OCI-LY1 (cell line): ENCODE results near the gene PPM1N.
A peak's percentile ranks its signal among the peaks of the same experiment; 100 is the strongest.

ENCODE experiments used
- H2AFZ ChIP-seq: fragments of 200-600 bp; sonication (generic), shearing (Covaris generic); 2 replicates; pipeline ENCODE4 v1.6.0; 2014; ENCODE audit warnings: antibody characterized with exemption, mild to moderate bottlenecking, low read length
- H3F3A ChIP-seq: fragments of 200-600 bp; sonication (generic), shearing (Covaris generic); 2 replicates; pipeline ENCODE4 v1.6.0; 2014; ENCODE audit warnings: mild to moderate bottlenecking, antibody characterized with exemption, low read length, moderate library complexity; ENCODE audit not compliant: insufficient read depth
- H3K27ac ChIP-seq: fragments of 200-600 bp; sonication (generic); 2 replicates; pipeline ENCODE4 v1.5.1; 2014; ENCODE audit warnings: low read length, mixed run types, mild to moderate bottlenecking, low read depth; ENCODE audit not compliant: poor library complexity, severe bottlenecking
- H3K27me3 ChIP-seq: fragments of 200-600 bp; sonication (generic); 2 replicates; pipeline ENCODE4 v1.6.0; 2014; ENCODE audit warnings: antibody characterized with exemption, mild to moderate bottlenecking, low read length, moderate library complexity; ENCODE audit not compliant: insufficient read depth
- H3K36me3 ChIP-seq: fragments of 200-600 bp; sonication (generic); 2 replicates; pipeline ENCODE4 v1.6.1; 2014; ENCODE audit warnings: mild to moderate bottlenecking, antibody characterized with exemption, low read length, moderate library complexity, mixed read lengths; ENCODE audit not compliant: insufficient read depth
- H3K4me1 ChIP-seq: fragments of 200-600 bp; sonication (generic); 2 replicates; pipeline ENCODE4 v1.5.1; 2014; ENCODE audit warnings: mild to moderate bottlenecking, low read length, moderate library complexity; ENCODE audit not compliant: insufficient read depth, severe bottlenecking
- H3K4me2 ChIP-seq: fragments of 200-600 bp; sonication (generic), shearing (Covaris generic); 2 replicates; pipeline ENCODE4 v1.6.1; 2014; ENCODE audit warnings: low read length
- H3K4me3 ChIP-seq: fragments of 200-600 bp; sonication (generic); 2 replicates; pipeline ENCODE4 v1.5.1; 2014; ENCODE audit warnings: low read length, low read depth, mild to moderate bottlenecking, mixed read lengths; ENCODE audit not compliant: poor library complexity, severe bottlenecking
- H3K79me2 ChIP-seq: fragments of 200-600 bp; shearing (Covaris generic); 2 replicates; pipeline ENCODE4 v1.6.1; 2016; ENCODE audit warnings: mixed run types, low read length, mixed read lengths; ENCODE audit not compliant: insufficient read depth
- H3K9ac ChIP-seq: fragments of 200-600 bp; sonication (generic), shearing (Covaris generic); 2 replicates; pipeline ENCODE4 v1.6.1; 2014; ENCODE audit warnings: mild to moderate bottlenecking, low read length, mixed read lengths
- H3K9me2 ChIP-seq: fragments of 200-600 bp; sonication (generic), shearing (Covaris generic); 2 replicates; pipeline ENCODE4 v1.6.1; 2014; ENCODE audit warnings: low read depth, mild to moderate bottlenecking, low read length, mixed read lengths
- H3K9me3 ChIP-seq: fragments of 200-600 bp; shearing (Covaris generic); 2 replicates; pipeline ENCODE4 v1.6.1; 2014; ENCODE audit warnings: low read length, mixed read lengths
- H4K20me1 ChIP-seq: fragments of 200-600 bp; sonication (generic), shearing (Covaris generic); 2 replicates; pipeline ENCODE4 v1.6.0; 2016; ENCODE audit warnings: mild to moderate bottlenecking, low read length; ENCODE audit not compliant: insufficient read depth
- EZH2 ChIP-seq: fragments of 200-600 bp; sonication (generic), shearing (Covaris generic); IDR thresholded peaks from 2 replicates; pipeline ENCODE4 v1.8.0; 2017; ENCODE audit warnings: borderline replicate concordance, mixed run types, mild to moderate bottlenecking, antibody characterized with exemption, low read length, moderate library complexity, mixed read lengths
- TF ChIP-seq, protein P1 (sequence below): fragments of 200-600 bp; sonication (generic), shearing (Covaris generic); IDR thresholded peaks from 2 replicates; pipeline ENCODE4 v1.5.1; 2017; ENCODE audit warnings: mild to moderate bottlenecking, antibody characterized with exemption, low read length, moderate library complexity, mixed read lengths

PPM1N gene

GRCh38 chr19:45468159-45468651 lies 30.0 kb upstream of the PPM1N start:
- H3K79me2 ChIP-seq = no peaks in the 10 kb centered on the region
- H3K9ac ChIP-seq = peak overlapping the region; percentile 56
- H3K4me1 ChIP-seq = peaks cover 27% of the 10 kb centered on the region
- peak overlapping the region; percentile 19 for H3K27ac ChIP-seq
- TF ChIP-seq, protein P1, sequence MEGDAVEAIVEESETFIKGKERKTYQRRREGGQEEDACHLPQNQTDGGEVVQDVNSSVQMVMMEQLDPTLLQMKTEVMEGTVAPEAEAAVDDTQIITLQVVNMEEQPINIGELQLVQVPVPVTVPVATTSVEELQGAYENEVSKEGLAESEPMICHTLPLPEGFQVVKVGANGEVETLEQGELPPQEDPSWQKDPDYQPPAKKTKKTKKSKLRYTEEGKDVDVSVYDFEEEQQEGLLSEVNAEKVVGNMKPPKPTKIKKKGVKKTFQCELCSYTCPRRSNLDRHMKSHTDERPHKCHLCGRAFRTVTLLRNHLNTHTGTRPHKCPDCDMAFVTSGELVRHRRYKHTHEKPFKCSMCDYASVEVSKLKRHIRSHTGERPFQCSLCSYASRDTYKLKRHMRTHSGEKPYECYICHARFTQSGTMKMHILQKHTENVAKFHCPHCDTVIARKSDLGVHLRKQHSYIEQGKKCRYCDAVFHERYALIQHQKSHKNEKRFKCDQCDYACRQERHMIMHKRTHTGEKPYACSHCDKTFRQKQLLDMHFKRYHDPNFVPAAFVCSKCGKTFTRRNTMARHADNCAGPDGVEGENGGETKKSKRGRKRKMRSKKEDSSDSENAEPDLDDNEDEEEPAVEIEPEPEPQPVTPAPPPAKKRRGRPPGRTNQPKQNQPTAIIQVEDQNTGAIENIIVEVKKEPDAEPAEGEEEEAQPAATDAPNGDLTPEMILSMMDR = no peak
- no peak for TF ChIP-seq EZH2
- no peak overlapping the region for H2AFZ ChIP-seq
- H3F3A ChIP-seq = no peaks in the 10 kb centered on the region
- H3K4me3 ChIP-seq = peak overlapping the region; percentile 74
- no peaks in the 10 kb centered on the region for H4K20me1 ChIP-seq
- peaks cover 9% of the 10 kb centered on the region for H3K27me3 ChIP-seq
- H3K9me2 ChIP-seq = no peaks in the 10 kb centered on the region
- H3K36me3 ChIP-seq = no peaks in the 10 kb centered on the region
- peak overlapping the region; percentile 96 for H3K4me2 ChIP-seq
- H3K9me3 ChIP-seq = no peaks in the 10 kb centered on the region

- Histone ChIP-seq H3K4me1 (peaks cover 27% of the 10 kb centered on the region), H3K27me3 (peaks cover 9% of the 10 kb centered on the region), H3K27ac (peak overlapping the region; percentile 19), H3F3A (no peaks in the 10 kb centered on the region), H4K20me1 (no peaks in the 10 kb centered on the region), H3K4me3 (peak overlapping the region; percentile 74), H3K9me2 (no peaks in the 10 kb centered on the region), H3K36me3 (no peaks in the 10 kb centered on the region), H3K4me2 (peak overlapping the region; percentile 96), H2AFZ (no peak overlapping the region), H3K79me2 (no peaks in the 10 kb centered on the region), H3K9ac (peak overlapping the region; percentile 56), H3K9me3 (no peaks in the 10 kb centered on the region)
- TF ChIP-seq, protein P1 = no peak
- TF ChIP-seq EZH2 = no peak
Measured at GRCh38 chr19:45468803-45469131, 29.5 kb upstream of the PPM1N start.

DNA sequence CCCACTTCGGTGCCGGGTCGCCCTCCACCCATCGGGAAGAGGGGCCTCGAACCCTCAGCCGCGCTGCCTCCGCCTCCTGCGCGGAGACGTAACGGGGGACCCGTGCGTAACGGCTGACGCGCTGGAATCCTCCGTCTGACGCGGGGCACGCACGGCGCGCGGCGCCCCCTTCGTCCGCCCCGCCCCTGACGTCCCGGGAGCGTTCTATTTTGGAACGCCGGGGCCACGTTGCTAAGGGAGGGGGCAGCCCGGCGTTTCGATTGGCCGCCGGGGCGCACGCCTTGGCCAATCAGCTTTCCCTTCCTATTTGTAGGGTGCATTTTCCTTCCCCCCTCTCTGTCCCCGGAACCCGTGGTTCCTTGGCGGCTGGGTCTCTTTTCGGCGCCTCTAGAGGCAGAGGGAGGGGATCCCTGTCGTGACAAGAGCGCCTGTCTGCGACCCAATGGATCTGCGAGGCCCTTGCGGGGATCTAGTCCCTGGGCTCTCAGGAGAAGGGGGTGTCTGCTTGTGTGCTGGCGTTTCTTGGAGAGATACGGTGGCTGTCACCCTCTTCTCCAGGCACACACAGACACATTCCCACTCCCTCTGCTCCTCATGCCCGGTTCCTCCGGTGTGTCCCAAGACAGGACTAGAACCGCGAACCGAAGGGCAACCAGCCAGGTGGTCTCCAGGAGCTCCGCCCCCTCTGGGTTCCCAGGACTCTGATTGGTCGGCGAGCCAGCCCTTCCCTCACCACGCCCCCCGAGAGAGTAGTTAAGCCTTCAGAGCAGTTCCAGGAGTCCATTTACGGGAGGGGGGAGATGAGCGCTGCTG lies 28.9 kb upstream of the PPM1N start:
- Histone ChIP-seq H3K27ac (peak overlapping the region; percentile 81), H3K9me3 (no peaks in the 10 kb centered on the region), H3K9ac (peak overlapping the region; percentile 74)

More for the DNA sequence above, 28.9 kb upstream of the PPM1N start:
- no peaks in the 10 kb centered on the region for H4K20me1 ChIP-seq
- no peaks in the 10 kb centered on the region for H3K9me2 ChIP-seq
- no peaks in the 10 kb centered on the region for H3K79me2 ChIP-seq
- H3K4me3 ChIP-seq = peak overlapping the region; percentile 74
- TF ChIP-seq EZH2 = no peak
- TF ChIP-seq, protein P1 = no peak
- H3K27me3 ChIP-seq = peaks cover 7% of the 10 kb centered on the region
- no peak overlapping the region for H2AFZ ChIP-seq
- H3F3A ChIP-seq = no peaks in the 10 kb centered on the region
- no peaks in the 10 kb centered on the region for H3K36me3 ChIP-seq
- peak overlapping the region; percentile 96 for H3K4me2 ChIP-seq
- H3K4me1 ChIP-seq = peaks cover 27% of the 10 kb centered on the region
